SU-DHL-6 (cell line): ENCODE measurements around the gene IL22RA2.

Experiments used
- EZH2phosphoT487 ChIP-seq: fragments of 200-600 bp; sonication (generic), shearing (Covaris generic); conservative IDR thresholded peaks from 2 replicates; pipeline ENCODE4 v1.6.1; 2018; ENCODE audit warnings: mild to moderate bottlenecking, antibody characterized with exemption, low read length, moderate library complexity, mixed read lengths
- TF ChIP-seq, protein P1 (sequence below): fragments of 200-600 bp; sonication (generic); IDR thresholded peaks from one replicate; pipeline ENCODE4 v1.5.1; 2017; ENCODE audit warnings: antibody characterized with exemption, mild to moderate bottlenecking, low read length, moderate library complexity; ENCODE audit not compliant: insufficient read depth, poor library complexity, severe bottlenecking

DNA sequence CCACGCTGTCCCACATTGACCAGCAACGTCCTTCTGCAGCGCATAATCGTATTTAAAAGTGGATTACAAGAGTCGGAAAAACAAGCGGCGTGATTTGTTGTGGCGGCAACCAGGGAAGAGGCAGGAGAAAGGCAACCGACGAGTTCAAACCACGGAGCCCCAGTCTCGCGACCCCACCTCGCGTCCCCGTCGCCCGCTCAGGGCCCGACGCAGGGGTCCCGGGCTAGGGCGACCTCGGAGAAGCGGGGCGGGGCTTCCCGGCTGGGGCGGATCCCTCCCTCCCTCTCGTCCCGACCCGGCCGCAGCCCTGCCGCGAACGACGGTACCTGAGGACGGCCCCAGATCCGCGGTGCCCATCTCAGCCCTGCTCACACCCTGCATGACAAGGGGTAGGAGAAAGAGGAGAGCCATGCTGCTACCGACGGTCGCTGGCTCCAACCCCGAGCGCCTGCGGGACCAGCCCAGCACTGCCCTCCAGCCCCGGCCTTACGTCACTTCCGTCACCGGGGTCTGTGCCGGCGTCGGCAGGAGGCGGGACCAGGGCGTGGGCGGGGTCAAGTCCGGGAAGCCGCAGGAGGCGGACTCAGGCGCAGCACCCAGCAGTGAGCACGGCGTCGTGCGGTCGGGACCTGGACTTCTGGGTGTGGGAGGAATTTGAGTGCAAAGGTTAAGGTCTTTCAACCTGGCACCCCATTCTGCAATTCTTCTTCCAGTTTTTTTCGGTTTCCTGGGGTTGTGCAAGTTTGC is 45.6 kb upstream of the IL22RA2 start, which contains the start of gene IFNGR1:
- TF ChIP-seq, protein P1, sequence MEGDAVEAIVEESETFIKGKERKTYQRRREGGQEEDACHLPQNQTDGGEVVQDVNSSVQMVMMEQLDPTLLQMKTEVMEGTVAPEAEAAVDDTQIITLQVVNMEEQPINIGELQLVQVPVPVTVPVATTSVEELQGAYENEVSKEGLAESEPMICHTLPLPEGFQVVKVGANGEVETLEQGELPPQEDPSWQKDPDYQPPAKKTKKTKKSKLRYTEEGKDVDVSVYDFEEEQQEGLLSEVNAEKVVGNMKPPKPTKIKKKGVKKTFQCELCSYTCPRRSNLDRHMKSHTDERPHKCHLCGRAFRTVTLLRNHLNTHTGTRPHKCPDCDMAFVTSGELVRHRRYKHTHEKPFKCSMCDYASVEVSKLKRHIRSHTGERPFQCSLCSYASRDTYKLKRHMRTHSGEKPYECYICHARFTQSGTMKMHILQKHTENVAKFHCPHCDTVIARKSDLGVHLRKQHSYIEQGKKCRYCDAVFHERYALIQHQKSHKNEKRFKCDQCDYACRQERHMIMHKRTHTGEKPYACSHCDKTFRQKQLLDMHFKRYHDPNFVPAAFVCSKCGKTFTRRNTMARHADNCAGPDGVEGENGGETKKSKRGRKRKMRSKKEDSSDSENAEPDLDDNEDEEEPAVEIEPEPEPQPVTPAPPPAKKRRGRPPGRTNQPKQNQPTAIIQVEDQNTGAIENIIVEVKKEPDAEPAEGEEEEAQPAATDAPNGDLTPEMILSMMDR, result no peak
- TF ChIP-seq EZH2phosphoT487, result no peak
